Measurements from ENCODE around the gene IVD.

IVD gene

GRCh38 chr15:40456738-40457137 is 51.1 kb downstream of the IVD start:
- TF ChIP-seq CTCF (IDR thresholded peaks at IDR 0.05; ENCODE audit: low read depth, low read length) = no peak
- no peak overlapping the region for H3K4me3 ChIP-seq (ENCODE audit: low read depth, low read length)

- no peak for TF ChIP-seq CTCF (IDR thresholded peaks at IDR 0.05; ENCODE audit: low read depth, low read length)
- H3K4me3 ChIP-seq (ENCODE audit: low read depth, low read length) = no peak overlapping the region
Observed at GRCh38 chr15:40458495-40459371, 53.1 kb downstream of the IVD start.

GRCh38 chr15:40459391-40460015 is 53.9 kb downstream of the IVD start:
- H3K4me3 ChIP-seq (ENCODE audit: low read depth, low read length) = no peak overlapping the region
- TF ChIP-seq CTCF (IDR thresholded peaks at IDR 0.05; ENCODE audit: low read depth, low read length) = no peak

GRCh38 chr15:40460404-40460803 is 54.8 kb downstream of the IVD start:
- H3K4me3 ChIP-seq (ENCODE audit: low read depth, low read length) = no peak overlapping the region
- no peak for TF ChIP-seq CTCF (IDR thresholded peaks at IDR 0.05; ENCODE audit: low read depth, low read length)

GRCh38 chr15:40461958-40462357 is 56.4 kb downstream of the IVD start:
- no peak for TF ChIP-seq CTCF (IDR thresholded peaks at IDR 0.05; ENCODE audit: low read depth, low read length)
- H3K4me3 ChIP-seq (ENCODE audit: low read depth, low read length) = no peak overlapping the region

- no peak for TF ChIP-seq CTCF (IDR thresholded peaks at IDR 0.05; ENCODE audit: low read depth, low read length)
- H3K4me3 ChIP-seq (ENCODE audit: low read depth, low read length) = no peak overlapping the region
Observed at GRCh38 chr15:40463279-40463678, 57.7 kb downstream of the IVD start.

- no peak for TF ChIP-seq CTCF (IDR thresholded peaks at IDR 0.05; ENCODE audit: low read depth, low read length)
- H3K4me3 ChIP-seq (ENCODE audit: low read depth, low read length) = no peak overlapping the region
Observed at GRCh38 chr15:40463886-40464545, 58.4 kb downstream of the IVD start.
